Activated CD4-positive, alpha-beta T cell treated with anti-CD3 and anti-CD28 coated beads for 4 hours (primary cell): ENCODE results near the gene MPHOSPH8.

Source experiments
- DNase-seq, 2 donors: peaks; one replicate each; pipeline ENCODE4 v3.0.0-alpha.2; 2020

MPHOSPH8 gene

GRCh38 chr13:19633479-19634255 lies at the start of gene MPHOSPH8:
MPHOSPH8 (plus strand) TSS chr13:19633659; CDS start chr13:19633749, 90 bp downstream.
- DNase-seq: peak; percentile 92 to 94

GRCh38 chr13:19586904-19587634 lies 46.4 kb upstream of the MPHOSPH8 start:
- DNase-seq: peak; percentile 66 to 67

DNA sequence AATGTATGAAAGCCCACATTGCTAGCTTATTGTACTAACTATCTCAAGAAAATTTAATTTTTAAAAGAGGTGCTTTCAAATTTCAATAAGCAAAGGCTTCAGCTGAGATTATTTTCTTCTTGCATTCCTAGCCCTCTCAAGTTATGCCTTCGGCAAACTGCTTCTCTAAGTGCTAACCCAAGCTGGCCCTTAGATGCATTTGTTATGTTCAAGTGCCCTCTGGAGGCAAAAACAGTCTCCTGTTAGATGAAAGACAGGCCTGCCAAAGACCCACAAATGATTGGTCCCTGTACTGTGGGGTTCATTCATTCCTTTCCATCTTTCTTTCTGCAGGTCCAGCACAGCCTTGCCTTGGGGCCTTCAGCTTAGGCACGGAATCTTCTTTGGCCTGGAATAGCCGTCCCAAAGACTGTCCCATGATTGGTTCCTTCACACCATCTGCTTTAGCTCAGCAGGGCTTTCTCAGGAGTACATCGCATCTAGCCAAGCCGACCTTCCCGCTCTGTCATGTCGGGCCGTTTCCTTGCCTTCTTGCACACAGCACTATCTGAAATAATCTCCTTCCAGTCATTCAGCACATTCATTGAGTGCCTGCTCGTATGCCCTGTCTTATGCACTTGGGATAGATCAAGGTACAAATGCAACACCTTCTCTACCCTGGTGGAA lies 45.7 kb upstream of the MPHOSPH8 start:
- DNase-seq: peak; percentile 11 to 39

- no peak for DNase-seq
Measured at GRCh38 chr13:19589312-19589711, 44.1 kb upstream of the MPHOSPH8 start.

DNA sequence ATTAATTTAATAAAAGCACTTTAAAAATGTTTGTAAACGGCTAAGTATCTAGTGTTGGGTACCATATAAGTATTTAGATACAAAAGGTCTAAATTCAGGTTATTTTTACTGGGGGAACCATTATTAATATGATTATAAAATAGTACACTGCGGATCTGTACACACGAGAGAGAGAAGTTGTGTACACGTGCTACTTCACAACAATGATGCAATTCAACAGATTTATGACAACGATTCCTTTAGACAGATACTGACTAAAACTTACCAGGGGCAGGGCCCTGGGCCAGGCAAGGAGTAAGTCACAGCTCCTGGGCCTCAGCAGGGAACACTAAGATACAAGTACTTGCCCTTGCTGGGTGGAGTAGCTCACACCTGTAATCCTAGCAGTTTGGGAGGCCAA lies 43.0 kb upstream of the MPHOSPH8 start:
- no peak for DNase-seq

DNA sequence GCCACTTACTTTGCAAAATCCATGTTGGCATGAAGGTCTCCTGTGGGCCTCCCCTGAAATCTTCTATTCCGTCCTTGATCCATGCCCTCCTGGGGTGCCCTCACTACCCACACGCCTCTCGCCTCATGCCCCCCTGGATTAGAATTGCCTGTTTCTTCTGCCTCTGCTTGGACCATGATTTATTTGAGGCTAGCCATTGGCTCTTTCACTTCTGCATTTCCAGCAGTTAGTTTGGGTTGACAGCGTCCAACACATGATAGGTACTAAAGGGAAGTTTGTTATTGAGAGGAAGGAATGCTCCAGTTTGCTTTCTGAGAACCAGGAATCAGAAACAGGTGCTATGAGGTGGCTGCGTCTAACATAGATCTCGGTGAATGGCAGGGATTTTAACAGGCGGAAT lies 41.6 kb upstream of the MPHOSPH8 start:
- DNase-seq: no peak

DNA sequence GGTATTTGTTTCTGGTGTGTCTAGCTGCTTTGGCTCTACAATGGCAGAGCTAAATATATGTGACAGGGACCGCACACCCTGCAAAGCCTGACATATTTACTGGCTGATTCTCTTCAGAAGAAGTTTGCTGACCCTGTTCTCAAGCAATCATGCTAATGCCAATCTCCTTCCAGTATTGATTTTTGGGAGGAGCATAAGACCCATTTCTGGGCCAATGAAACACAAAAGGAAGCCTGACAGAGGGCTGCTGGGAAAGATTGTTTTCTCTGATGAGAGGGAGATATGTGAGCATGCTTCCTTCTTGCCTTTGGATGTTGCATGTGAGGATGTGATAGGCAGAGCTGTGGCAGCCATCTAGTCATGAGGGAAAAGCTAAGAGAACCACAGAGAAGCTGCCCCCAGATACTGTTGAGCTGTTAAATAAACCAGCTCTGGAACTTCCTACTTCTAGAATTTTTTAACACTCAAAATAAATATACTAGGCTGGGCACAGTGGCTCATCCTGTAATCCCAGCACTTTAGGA lies 40.7 kb upstream of the MPHOSPH8 start:
- no peak for DNase-seq

DNA sequence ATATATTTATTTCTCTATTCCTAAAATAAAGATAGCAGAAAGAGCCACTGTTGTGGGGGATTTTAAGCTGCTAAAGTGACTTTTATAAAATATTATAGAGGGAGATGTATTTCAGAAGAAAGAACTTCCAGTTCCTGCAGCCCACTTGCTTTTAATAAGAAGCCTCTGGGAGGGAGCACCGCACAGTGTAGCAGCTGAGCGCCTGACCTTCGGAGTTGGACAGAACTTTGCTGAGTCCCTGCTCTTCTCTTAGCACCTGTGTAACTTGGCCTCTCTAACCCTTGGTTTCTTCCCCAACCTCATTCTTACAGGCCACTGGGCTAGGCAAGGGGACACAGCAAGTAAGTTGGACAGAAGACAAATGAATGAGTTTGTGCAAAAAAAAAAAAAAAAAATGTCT lies 37.4 kb upstream of the MPHOSPH8 start:
- DNase-seq: no peak

DNA sequence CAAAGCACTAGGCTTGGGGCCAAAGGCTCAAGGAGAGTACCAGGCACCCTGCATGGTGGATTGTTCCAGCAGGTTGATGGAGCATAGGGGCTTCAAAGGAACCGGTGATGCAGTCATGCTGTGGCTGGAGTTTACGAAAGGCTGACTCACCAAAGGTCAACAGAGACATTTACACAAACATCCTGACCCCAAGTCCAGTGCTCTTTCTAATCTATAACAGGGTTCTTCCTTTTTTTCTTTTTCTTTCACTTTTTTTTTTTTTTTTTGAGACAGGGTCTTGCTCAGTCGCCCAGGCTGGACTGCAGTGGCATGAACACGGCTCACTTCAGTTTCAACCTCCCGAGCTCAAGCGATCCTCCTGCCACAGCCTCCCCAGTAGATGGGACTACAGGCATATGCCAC lies 36.5 kb upstream of the MPHOSPH8 start:
- no peak for DNase-seq

GRCh38 chr13:19597523-19597922 lies 35.9 kb upstream of the MPHOSPH8 start:
- no peak for DNase-seq

- peak in 1 of 2 donors; percentile 17 for DNase-seq
Measured at GRCh38 chr13:19601749-19602725, 31.4 kb upstream of the MPHOSPH8 start.

DNA sequence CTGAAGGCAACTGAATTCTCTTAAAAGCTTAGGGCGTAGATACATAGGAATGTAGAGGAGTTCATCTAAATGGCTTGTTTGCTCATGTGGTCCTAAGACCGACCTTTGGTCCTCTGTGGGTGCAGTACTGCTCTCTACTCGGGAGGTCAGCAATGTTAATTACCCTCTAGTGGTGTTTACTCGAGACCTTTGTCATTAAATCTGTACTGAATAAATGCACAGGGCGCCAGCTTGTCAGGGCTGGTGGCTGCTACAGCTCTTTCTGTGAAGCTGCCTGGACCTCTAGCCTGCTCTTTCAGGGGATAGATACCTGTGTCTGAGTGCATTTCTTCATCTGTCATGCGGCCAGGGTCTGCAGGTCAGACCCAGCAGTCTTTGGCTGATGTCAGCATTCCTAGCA lies 29.2 kb upstream of the MPHOSPH8 start:
- no peak for DNase-seq

GRCh38 chr13:19605161-19605955 lies 28.1 kb upstream of the MPHOSPH8 start:
- DNase-seq: no peak

DNA sequence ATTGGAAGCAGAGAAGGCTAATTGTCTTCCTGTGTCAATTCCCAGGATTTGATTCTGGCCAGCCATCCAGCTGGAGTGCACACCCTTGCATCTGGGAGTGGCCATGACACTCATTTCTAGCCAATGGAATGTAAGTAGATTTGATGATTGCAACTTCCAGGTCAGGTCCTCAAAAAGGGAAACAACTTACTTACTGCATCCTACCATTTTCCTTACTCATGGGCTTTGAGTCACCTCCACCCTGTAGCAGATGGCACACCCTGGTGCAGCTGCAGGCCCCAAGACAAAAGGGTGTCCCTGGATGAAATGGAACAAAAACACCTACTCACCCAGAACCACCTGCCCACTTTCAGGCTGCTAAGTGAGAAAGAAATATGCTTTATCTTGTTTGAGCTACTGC lies 27.3 kb upstream of the MPHOSPH8 start:
- DNase-seq: no peak

DNA sequence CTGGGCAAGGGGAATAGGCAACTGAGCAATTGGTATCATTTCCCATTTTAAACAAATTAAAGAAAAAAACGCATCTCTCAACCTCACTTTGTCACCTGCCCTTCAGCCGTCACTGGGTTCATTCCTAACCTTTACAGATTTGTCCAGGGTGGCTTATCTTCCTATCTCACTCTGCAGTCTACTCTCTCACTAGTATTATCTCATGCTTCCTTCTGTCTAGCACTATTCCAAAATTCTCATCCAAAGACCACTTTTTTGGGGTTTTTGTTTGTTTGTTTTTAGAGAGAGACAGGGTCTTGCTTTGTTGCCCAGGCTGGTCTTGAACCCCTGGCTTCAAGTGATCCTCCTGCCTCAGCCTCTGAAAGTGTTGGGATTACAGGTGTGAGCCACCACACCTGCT lies 26.7 kb upstream of the MPHOSPH8 start:
- DNase-seq: no peak

GRCh38 chr13:19607523-19608078 lies 25.9 kb upstream of the MPHOSPH8 start:
- DNase-seq: no peak

DNA sequence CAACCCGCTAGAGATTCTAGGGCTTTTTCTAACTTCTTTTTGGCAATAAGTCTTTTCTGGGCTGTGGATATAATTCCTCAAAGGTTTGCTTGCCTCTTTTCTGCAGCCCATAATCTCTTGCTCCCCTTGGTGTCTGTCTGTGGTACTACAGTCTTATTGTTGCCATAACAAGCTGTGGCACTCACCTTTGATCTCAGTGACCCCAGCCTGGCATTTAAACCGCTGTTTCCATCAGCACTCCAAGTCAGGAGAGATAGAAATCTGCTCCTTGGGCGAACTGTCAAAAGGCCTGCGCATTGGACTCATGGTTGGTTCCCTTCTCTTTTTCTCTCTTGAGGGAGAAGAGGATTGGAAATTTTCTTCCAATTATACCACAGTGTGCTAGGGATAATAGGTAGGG lies 14.5 kb upstream of the MPHOSPH8 start:
- DNase-seq: peak in 1 of 2 donors; percentile 10

DNA sequence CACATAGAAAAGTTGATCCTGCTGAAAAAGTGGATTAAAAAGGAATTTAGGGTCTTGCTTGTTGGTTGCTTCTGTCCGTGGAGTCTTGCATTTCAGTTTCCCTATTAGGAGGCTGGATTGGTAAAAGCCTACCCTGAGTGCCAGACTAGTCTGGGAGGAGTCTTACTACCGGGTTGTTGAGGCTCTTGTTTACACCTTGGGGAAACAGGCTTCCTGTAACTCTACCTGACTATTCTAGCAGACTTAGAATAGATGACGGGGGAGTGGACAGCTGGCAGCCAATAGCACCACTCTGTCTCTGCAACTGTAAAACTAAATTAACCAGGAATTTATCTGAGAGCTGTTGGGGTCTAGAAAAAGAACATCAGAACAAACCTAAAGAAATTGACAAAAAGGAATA lies 11.3 kb upstream of the MPHOSPH8 start:
- DNase-seq: no peak

DNA sequence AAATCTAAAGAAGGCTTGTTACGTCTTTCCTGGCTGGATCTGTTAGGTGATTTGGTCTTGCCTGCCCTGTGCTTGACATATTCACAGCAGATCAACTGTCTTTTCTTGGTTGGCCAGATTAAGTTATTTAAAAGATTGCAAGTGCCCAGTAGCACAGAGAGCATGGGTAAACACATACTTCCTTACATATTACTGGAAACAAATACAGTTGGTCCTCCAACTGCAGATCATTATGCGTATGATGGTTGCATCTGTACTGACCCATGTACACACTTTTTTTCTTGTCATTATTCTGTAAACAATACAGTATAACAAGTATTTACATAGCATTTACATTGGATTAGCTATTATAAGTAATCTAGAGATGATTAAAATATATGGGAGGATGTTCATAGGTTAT lies 9.2 kb upstream of the MPHOSPH8 start:
- no peak for DNase-seq

GRCh38 chr13:19632915-19633478 lies 462 bp upstream of the MPHOSPH8 start:
- no peak for DNase-seq

DNA sequence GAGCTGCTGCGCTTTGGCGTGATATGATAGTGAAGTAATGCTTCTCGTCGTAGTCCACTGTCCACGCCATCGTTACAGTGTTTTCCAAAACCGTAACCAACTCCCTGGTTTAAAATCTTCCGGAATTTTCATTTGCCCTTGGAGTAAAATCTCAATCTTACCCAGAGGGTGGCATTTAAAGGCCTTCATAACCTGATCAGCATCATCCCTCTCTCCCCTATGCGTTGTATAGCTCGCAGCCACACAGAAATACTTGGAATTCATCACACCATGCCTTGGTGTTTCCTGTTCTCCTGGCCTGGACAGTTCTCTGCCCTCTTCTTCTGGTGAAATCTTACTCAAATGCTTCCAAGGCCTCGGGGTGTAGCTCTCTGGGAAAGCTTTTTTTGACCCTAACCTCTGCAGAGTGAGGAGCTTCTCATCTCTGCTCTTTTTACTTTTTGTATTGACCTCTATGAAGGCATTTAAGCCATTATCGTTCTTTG lies 839 bp downstream of the MPHOSPH8 start:
- DNase-seq: no peak
